Measurements from ENCODE around the gene TNFRSF1A. TPM values are rescaled to one million over a fixed set of nuclear protein-coding genes. Genes with fewer than 3 reads are reported as not detected.

The TNFRSF1A gene
- total RNA-seq, 1 experiment from 2014 or later, result 59.9 TPM

DNA sequence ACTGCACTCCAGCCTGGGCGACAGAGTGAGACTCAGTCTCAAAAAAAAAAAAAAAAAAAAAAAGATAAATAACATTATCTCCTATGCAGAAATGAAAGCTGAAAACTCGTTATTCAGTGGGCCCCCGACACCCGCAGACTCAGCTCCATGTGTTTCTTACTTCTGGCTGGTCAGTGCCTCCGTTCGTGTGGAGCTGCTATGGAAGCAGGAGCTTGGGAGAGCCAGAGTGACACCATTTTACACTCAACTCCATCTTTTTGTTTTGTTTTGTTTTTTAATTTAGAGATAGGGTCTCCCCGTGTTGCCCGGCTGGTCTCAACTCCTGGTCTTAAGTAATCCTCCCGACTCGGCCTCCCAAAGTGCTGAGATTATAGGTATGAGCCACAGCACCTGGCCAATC, 44.7 kb downstream of the TNFRSF1A start:
- H3K4me2 ChIP-seq (ENCODE audit: insufficient read depth, insufficient read length, low read length), result no peak overlapping the region
- Mint-ChIP-seq H3K4me1 (peaks cover 13% of the 10 kb centered on the region in 2 experiments), H3K27me3 (ENCODE audit: low read depth) (no peaks in the 10 kb centered on the region), H3K27ac (0 out of 7 replicates have a peak overlapping the region, but pooled peaks of 1 of the 3 experiments have one; percentile 7), H3K9me3 (no peaks in the 10 kb centered on the region; a peak in 1 of 5 replicates), H3K4me3 (no peak overlapping the region), H3K36me3 (ENCODE audit: insufficient read depth in 1 of 3, low read depth in 3 of 3) (no peaks in the 10 kb centered on the region)
- no peak overlapping the region for H2AFZ ChIP-seq (ENCODE audit: low read length)
- H3K27ac ChIP-seq (ENCODE audit: insufficient read length, low read depth, low read length), result no peak overlapping the region
- no peak overlapping the region for H2BK20ac ChIP-seq (ENCODE audit: low read depth, low read length, poor library complexity, severe bottlenecking)
- no peak overlapping the region for H3K14ac ChIP-seq (ENCODE audit: insufficient read depth, low read length)
- no peaks in the 10 kb centered on the region for H3K9me3 ChIP-seq (ENCODE audit: control insufficient read depth, low read depth, low read length)
- no peak overlapping the region for H3T11ph ChIP-seq (ENCODE audit: low read length)
- no peak overlapping the region for H2BK15ac ChIP-seq (ENCODE audit: low read depth, low read length)
- H3K27me3 ChIP-seq (ENCODE audit: insufficient read depth, low read length), result no peaks in the 10 kb centered on the region
- no peak overlapping the region for H2AK5ac ChIP-seq (ENCODE audit: insufficient read length, low read length)
- H2BK5ac ChIP-seq (ENCODE audit: insufficient read length, low read length), result no peak overlapping the region
- H3K56ac ChIP-seq (ENCODE audit: insufficient read length, low read depth, low read length), result no peak overlapping the region
- H4K91ac ChIP-seq (ENCODE audit: insufficient read length, low read depth, low read length), result no peak overlapping the region
- no CpG with 5 or more reads among the region's 10 CpGs for WGBS (ENCODE audit: extremely low coverage, insufficient read length, low lambda C conversion rate)
- H3K4me1 ChIP-seq (ENCODE audit: insufficient read depth, low read length), result no peaks in the 10 kb centered on the region; the same call in 1 of the 2 replicates
- no peak overlapping the region for H3K4ac ChIP-seq (ENCODE audit: low read depth, low read length)
- no peak overlapping the region for H2BK120ac ChIP-seq (ENCODE audit: low read depth, low read length, poor library complexity, severe bottlenecking)
- H4K20me1 ChIP-seq (ENCODE audit: control insufficient read depth, insufficient read depth, insufficient read length), result no peaks in the 10 kb centered on the region
- no peaks in the 10 kb centered on the region for H3K79me2 ChIP-seq (ENCODE audit: insufficient read depth, low read length)
- no peak for DNase-seq
- H4K8ac ChIP-seq (replicated peaks; ENCODE audit: insufficient read length, low read depth, low read length), result no peak overlapping the region
- no peak overlapping the region for H4K5ac ChIP-seq (ENCODE audit: insufficient read length, low read depth, low read length)
- no peak overlapping the region for H3K9ac ChIP-seq (ENCODE audit: extremely low read depth, insufficient read length, low read length)
- no peak overlapping the region for H3K18ac ChIP-seq (ENCODE audit: insufficient read length, low read depth, low read length)
- no peak overlapping the region for H3K23ac ChIP-seq (ENCODE audit: insufficient read length, low read depth, low read length)
- H3K23me2 ChIP-seq (ENCODE audit: insufficient read length, low read depth, low read length, poor library complexity, severe bottlenecking), result no peaks in the 10 kb centered on the region
- no peak overlapping the region for H2BK12ac ChIP-seq (ENCODE audit: insufficient read length, low read depth, low read length)
- no peaks in the 10 kb centered on the region for H3K79me1 ChIP-seq (ENCODE audit: insufficient read depth, low read depth, low read length, poor library complexity, severe bottlenecking)
- TF ChIP-seq, protein P1, sequence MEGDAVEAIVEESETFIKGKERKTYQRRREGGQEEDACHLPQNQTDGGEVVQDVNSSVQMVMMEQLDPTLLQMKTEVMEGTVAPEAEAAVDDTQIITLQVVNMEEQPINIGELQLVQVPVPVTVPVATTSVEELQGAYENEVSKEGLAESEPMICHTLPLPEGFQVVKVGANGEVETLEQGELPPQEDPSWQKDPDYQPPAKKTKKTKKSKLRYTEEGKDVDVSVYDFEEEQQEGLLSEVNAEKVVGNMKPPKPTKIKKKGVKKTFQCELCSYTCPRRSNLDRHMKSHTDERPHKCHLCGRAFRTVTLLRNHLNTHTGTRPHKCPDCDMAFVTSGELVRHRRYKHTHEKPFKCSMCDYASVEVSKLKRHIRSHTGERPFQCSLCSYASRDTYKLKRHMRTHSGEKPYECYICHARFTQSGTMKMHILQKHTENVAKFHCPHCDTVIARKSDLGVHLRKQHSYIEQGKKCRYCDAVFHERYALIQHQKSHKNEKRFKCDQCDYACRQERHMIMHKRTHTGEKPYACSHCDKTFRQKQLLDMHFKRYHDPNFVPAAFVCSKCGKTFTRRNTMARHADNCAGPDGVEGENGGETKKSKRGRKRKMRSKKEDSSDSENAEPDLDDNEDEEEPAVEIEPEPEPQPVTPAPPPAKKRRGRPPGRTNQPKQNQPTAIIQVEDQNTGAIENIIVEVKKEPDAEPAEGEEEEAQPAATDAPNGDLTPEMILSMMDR (conservative IDR thresholded peaks at IDR 0.05), result no peak

All from H9 (cell line).